Activated CD8-positive, alpha-beta memory T cell treated with anti-CD3 and anti-CD28 coated beads for 1 hour (primary cell): ENCODE measurements around the gene CDK16.
A peak's percentile ranks its signal among the peaks of the same experiment; 100 is the strongest.

ENCODE experiments used
- DNase-seq, 2 donors: peaks; one replicate each; pipeline ENCODE4 v3.0.0-alpha.2; 2020; ENCODE audit warnings: low read depth in 1 of 2; ENCODE audit errors: extremely low read depth in 1 of 2

CDK16 gene

GRCh38 chrX:47218280-47218919, at the start of gene CDK16:
Gene CDK16 (plus strand): TSS chrX:47218681. CDS start chrX:47223558, 4,877 bp downstream.
- DNase-seq = peak; percentile 39 to 49

DNA sequence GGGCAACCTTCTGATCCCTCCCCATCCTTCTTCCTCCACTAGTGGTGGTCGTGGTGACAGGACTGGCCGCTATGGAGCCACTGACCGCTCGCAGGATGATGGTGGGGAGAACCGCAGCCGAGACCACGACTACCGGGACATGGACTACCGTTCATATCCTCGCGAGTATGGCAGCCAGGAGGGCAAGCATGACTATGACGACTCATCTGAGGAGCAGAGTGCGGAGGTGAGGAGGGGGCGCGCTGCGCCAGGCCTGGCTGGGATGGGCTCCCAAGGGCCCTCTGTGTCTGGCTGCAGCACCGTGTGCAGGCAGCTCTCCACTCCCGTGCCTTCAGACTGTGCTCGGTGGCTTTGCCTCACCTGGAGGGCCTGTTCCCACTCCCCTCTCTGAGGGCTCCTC, 49.2 kb upstream of the CDK16 start:
- no peak for DNase-seq

DNA sequence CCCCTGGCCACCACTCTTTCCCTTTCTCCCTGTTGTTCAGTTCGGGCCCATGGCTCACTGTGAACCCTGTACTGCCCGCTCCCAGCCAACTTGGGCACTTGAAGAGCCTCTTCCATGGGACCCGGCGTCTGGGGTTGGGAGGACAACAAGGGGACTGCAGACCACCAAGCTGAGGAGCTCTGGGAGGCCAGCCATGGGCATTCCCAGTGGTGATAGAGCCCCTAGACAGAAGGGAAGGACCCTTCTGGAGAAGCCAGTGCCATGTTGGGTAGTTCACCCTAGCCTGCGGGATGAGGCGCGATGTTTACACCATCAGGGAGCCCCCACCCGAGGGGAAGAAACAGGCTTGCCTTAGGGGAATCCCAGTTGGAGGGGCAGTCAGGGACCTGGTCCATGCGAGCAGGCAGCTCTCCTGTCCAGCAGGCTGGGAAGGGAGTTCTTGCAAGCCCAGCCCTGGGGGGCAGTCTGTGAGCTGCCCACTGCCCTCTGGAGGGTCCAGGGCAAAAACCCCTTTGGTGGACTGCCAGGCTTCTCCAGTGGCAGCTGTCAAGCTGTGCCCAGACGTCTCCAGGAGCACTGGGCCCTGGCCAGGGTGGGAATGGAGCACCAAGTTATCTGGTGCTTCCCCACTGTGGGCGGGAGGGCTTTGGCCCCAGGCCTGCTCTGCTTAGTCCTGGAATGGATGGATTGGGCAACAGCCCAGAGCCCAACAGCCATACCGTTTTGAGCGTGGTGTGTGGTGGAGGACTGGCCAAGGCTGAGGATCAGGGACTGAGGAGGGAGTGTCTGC, 48.6 kb upstream of the CDK16 start:
- DNase-seq = no peak

DNA sequence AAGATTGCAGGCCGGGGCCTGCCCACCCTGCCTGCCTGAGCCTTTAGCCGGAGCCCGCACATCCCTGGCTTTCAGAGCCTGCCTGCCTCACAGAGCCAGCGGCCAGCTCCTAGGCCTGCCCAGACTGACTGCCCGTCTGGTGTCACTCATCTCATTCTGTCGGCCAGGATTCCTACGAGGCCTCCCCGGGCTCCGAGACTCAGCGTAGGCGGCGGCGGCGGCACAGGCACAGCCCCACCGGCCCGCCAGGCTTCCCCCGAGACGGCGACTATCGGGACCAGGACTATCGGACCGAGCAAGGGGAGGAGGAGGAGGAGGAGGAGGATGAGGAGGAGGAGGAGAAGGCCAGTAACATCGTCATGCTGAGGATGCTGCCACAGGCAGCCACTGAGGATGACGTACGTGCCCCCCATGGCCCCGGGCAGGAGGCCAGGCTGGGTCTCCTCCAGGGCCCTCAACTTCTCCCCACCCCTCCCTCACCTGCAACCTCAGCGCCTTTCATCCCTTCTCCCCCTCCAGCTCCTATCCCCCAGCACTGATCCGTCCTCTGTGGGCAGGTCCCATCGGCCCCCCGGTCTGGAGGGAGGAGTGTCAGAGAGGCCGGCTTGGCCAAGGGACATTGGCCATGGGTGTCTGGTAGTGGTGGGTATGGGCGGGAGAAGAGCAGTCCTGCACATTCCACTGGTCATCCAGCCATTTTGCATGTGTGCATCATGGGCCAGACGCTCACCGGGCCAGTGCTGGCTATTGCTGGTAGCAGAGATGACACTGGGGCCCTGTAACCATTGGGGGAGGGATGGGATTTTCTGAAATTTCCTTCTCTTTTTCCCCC, 47.4 kb upstream of the CDK16 start:
- no peak for DNase-seq

DNA sequence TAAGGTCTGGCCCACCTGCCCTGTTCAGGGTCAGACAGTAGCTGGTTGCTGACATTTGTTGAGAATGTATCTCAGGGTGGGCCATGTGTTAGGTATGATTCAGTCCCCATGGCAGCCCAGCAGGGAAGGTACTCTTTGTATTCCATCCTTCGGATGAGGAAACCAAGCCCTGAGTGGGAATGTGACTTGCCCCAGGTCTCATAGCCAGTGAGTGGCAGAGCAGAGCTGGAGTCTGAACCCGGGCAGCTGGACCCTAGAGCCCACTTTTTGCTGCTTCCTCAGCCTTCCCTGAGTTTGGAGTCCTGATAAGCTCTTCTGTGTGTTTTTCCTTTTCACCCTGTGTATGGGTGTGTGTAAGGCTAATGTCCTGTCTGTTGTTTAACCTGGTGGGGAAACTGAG, 46.5 kb upstream of the CDK16 start:
- DNase-seq = no peak

DNA sequence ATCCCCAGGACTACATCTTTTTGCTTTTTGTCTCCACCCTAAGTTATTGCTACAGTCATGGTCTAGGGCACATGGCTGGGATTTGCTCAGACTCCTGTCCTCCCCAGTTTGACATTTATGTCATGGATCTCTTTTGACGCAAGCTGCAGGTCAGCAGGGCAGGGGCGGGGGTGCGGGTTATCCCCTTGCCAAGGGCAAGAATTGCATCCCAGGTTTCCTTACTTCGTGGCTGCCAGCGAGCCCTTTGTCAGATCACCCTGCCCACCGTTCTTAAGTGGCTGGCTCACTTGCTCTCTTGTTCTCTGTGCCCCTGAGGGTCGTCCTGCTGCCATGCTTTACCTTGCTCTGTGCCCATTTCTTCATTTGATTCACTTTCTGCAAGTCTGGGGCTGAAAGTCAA, 45.9 kb upstream of the CDK16 start:
- no peak for DNase-seq

GRCh38 chrX:47172971-47173792, 45.3 kb upstream of the CDK16 start:
- no peak for DNase-seq

GRCh38 chrX:47174376-47174775, 44.1 kb upstream of the CDK16 start:
- no peak for DNase-seq

DNA sequence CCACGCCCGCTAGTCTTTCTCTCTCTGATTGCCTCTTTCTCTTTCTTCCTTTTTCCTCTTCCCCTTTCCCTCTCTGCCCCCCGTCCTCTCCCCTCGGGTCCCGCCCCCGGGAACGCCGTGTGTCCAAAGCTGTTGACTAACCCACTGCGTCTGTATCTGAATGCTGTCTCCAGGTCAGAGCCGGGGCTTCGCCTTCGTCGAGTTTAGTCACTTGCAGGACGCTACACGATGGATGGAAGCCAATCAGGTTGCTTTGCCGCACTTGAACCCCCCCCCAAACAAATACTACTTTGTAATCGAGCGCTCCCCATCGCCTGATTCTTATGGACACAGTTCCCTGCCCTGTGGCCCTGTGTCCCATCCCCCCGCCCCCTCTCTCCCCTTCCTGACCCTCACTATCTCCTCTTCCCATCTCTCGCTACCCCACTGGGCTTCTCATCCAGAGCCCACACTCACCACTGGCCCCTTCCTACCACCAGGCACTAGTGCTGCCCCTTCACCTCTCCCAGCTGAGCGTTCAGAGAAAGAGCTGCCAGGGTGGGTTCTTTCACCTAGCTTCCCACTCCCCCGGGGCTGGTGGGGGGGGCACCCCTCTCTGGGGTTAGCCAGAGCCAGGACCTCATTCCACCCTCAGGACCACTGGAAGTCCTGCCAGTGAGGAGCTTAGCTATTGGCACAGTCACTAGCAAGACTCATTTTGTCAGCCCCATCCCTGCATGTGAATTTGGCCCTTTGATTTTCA, 43.5 kb upstream of the CDK16 start:
- no peak for DNase-seq

DNA sequence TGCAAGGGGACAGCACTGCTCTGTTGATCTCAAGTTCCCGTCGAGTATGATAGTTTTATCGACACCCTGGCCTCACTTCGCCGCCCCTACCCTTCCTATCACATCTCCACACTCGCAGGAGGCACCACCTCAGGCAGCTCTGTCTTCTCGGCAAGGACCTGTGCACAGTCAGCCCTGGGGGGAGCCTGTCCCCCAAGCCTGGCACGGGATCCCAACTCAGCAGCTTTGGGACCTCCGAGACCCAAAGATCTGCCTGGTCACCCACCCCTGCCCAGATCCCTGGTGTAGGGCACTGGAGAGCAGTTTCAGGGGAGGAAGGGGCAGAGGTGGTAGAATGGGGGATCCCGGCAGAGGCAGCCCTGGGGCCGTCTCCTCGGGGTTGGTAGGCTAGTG, 42.9 kb upstream of the CDK16 start:
- DNase-seq = no peak

- no peak for DNase-seq
Observed at GRCh38 chrX:47176101-47176740, 42.3 kb upstream of the CDK16 start.

DNA sequence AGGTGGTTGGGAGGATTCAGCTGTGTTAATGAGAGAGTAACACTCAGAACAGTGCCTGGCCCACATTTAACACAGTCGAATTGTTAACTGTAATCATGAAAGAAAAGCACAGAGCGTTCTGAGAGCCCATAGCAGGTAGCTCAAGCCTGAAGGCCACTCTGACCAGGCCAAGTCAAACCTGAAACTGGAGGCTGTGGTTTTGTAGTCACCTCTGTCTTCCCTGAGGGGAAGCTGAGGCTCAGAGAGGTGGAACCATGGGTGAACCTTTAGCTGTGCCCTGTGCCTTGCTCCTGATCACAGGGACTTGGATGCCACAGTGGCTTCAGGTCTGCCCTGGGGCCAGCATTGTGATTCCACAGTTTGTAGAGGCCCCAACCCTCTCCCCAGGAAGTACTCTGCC, 41.4 kb upstream of the CDK16 start:
- DNase-seq = no peak

DNA sequence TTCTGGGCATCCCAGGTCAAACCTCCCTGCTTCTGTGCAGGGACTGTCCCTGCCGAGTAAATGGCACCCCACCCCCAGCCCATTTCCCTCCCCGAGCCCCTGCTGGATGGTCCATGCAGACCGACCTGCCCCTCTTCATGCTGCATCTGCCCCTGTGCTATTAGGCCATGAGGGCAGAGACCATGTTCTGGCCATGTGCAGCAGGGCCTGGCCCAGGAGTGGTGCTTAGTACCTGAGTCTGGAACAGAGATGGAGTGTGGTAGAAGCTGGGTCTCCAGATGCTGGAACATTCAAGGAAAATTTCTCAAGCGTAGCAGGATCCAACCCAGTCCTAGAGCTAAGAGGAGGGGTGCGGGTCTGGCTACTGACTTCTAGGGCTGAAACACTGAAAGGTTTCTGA, 40.1 kb upstream of the CDK16 start:
- no peak for DNase-seq

DNA sequence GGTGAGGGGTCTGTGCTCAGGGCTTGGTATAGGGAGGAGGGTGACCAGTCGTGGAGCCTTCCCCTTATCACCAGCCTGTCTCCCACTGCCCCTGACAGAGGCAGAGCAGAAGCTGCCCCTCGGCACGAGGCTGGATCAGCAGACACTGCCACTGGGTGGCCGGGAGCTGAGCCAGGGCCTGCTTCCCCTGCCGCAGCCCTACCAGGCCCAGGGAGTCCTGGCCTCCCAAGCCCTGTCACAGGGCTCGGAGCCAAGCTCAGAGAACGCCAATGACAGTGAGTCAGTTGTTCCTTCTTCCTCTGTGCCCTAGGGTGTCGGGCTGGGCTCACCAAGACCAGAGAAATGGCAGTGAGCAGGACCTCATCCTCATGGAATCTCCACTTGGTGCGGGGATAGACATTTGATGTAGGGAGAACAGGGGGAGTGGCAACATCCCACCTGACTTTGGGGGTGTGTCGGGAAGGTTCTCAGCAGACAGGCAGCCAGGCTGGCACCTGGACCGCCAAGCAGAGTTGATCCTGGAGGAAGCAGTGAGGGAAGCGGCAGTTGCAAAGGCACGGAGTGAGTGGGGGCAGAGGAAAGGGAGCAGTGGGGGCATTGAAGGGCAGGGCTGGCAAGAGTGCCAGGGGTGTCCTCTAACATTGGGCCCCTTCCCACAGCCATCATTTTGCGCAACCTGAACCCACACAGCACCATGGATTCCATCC, 39.1 kb upstream of the CDK16 start:
- DNase-seq = no peak

DNA sequence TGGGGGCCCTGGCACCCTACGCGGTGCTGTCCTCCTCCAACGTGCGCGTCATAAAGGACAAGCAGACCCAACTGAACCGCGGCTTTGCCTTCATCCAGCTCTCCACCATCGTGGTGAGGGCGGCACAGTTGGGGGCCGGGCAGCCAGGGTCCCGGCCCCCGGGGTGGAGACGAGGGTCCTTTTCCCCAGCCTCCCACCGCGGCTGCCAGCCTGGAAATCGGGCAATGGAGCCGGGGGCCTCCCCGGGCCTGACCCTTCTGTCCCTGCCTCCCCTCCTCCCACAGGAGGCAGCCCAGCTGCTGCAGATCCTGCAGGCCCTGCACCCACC, 38.6 kb upstream of the CDK16 start:
- DNase-seq = no peak

GRCh38 chrX:47180346-47180745, 38.1 kb upstream of the CDK16 start:
- DNase-seq = no peak

DNA sequence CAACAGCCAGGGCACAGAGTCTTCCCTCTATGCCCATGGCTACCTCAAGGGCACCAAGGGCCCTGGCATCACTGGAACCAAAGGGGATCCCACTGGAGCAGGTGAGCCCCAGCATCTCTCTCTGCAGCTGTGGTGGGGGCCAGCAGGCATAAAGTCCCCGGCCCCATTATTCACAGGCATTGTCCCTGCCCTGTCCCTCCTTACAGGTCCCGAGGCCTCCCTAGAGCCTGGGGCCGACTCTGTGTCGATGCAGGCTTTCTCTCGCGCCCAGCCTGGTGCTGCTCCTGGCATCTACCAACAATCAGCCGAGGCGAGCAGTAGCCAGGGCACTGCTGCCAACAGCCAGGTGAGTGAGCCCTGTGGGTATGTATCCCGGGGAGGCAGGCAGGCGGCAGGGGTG, 37.2 kb upstream of the CDK16 start:
- DNase-seq = no peak

- DNase-seq = no peak
Observed at GRCh38 chrX:47182106-47182700, 36.3 kb upstream of the CDK16 start.

DNA sequence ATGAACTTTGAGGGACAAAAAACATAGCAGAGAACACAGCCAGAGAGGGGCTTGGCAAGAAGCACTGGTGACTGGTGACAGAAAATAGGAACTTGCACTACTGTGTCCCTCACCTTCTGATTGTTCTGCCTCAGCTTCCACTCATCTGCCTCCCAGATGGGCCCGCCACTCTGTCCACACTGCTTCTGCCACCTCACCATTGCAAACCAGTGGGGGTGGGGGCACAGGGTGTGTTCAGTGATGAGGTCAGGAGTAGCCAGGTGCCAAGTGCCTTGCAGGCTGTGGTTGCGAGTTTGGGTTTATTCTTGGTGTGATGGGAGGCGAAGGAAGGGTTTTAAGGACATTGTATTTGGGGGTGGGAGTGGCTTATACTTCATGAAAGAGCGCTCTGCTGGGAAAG, 34.0 kb upstream of the CDK16 start:
- DNase-seq = no peak
